ENCODE measurements around the gene KIF5A.

DNA sequence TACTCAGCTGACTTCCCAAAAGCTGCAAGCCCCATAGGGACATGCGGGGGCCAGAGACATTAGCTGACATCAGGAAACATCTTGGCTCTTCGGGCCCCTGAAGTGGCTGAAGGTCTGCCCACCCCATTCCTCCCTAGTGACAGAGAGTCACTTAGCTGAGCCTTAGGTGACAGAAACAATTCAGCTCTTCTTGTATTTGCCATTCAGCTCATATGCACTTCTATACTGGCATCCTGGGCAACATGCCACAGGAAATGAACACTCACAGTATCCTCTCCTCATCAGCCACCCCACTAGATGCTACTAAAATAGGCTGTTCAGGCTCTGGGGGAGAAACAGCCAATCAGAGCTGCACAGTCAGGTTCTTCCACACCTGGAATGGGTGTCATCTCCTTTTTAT lies 6.3 kb upstream of the KIF5A start:
- TF ChIP-seq ZNF274 (IDR thresholded peaks at IDR 0.05; ENCODE audit: low read depth, low read length) (no peak), SUZ12 (IDR thresholded peaks at IDR 0.05; ENCODE audit: extremely low read depth, insufficient read depth, insufficient read length) (no peak), YY1 (IDR thresholded peaks at IDR 0.05; ENCODE audit: insufficient read depth, insufficient read length) (no peak)

Measured in NT2/D1 (cell line).